Activated CD4-positive, alpha-beta T cell treated with anti-CD3 and anti-CD28 coated beads, Interleukin-2, amount 50 U/mL, for 24 hours (primary cell): ENCODE measurements around the gene GPR107.

Experiments
- DNase-seq, 2 donors: peaks; one replicate each; pipeline ENCODE4 v3.0.0-alpha.2; 2020; ENCODE audit warnings: low read depth in 1 of 2, low spot score in 1 of 2

GPR107 gene

GRCh38 chr9:130155647-130156046 lies 101.9 kb downstream of the GPR107 start:
- no peak for DNase-seq

GRCh38 chr9:130156672-130157071 lies 103.0 kb downstream of the GPR107 start:
- no peak for DNase-seq

- DNase-seq = no peak
These were observed 103.4 kb downstream of the GPR107 start for GRCh38 chr9:130157079-130157478.

- no peak for DNase-seq
These were observed 104.3 kb downstream of the GPR107 start for GRCh38 chr9:130158001-130158400.

GRCh38 chr9:130159057-130159456 lies 105.4 kb downstream of the GPR107 start:
- no peak for DNase-seq

GRCh38 chr9:130159915-130160670 lies 106.4 kb downstream of the GPR107 start:
- DNase-seq = no peak

GRCh38 chr9:130160862-130161470 lies 107.3 kb downstream of the GPR107 start:
- no peak for DNase-seq

GRCh38 chr9:130165579-130165978 lies 111.9 kb downstream of the GPR107 start:
- no peak for DNase-seq

GRCh38 chr9:130166399-130166798 lies 112.7 kb downstream of the GPR107 start:
- no peak for DNase-seq

GRCh38 chr9:130167927-130168326 lies 114.2 kb downstream of the GPR107 start:
- DNase-seq = no peak

GRCh38 chr9:130171226-130172148 lies 117.8 kb downstream of the GPR107 start:
- DNase-seq = no peak

- peak in 1 of 2 donors; percentile 19 for DNase-seq
These were observed 118.6 kb downstream of the GPR107 start, which contains the start of gene NCS1 for GRCh38 chr9:130172161-130172857. Gene NCS1, plus strand, starts transcription at chr9:130172404. Its CDS starts 260 bp downstream, at chr9:130172664.

- DNase-seq = no peak
These were observed 119.4 kb downstream of the GPR107 start for GRCh38 chr9:130172858-130173665.

GRCh38 chr9:130173666-130173983 lies 119.9 kb downstream of the GPR107 start:
- no peak for DNase-seq

GRCh38 chr9:130174025-130174424 lies 120.3 kb downstream of the GPR107 start:
- DNase-seq = no peak

GRCh38 chr9:130174920-130175321 lies 121.2 kb downstream of the GPR107 start:
- DNase-seq = no peak

GRCh38 chr9:130175355-130175754 lies 121.6 kb downstream of the GPR107 start:
- no peak for DNase-seq

- no peak for DNase-seq
These were observed 123.1 kb downstream of the GPR107 start for GRCh38 chr9:130176760-130177159.

GRCh38 chr9:130177898-130178805 lies 124.4 kb downstream of the GPR107 start:
- DNase-seq = no peak
